ENCODE measurements around the gene ATG16L2.
"Not testable (repeated sequence)": the region's sequence is repeated elsewhere in the genome, so short reads cannot be mapped to it uniquely, and the experiment has no call there.

The ATG16L2 gene

GRCh38 chr11:72779495-72780128 lies 34.6 kb upstream of the ATG16L2 start:
- no peak for DNase-seq (ENCODE audit: low spot score)

GRCh38 chr11:72780296-72781062 lies 33.7 kb upstream of the ATG16L2 start:
- DNase-seq (ENCODE audit: low spot score), result no peak

- DNase-seq (ENCODE audit: low spot score), result no peak
Measured at GRCh38 chr11:72781063-72781312, 33.2 kb upstream of the ATG16L2 start.

GRCh38 chr11:72781313-72782080 lies 32.7 kb upstream of the ATG16L2 start:
- DNase-seq (ENCODE audit: low spot score), result peak; percentile 49

GRCh38 chr11:72782081-72782920 lies 31.9 kb upstream of the ATG16L2 start:
- no peak for DNase-seq (ENCODE audit: low spot score)

- no peak for DNase-seq (ENCODE audit: low spot score)
Measured at GRCh38 chr11:72783144-72783905, 30.9 kb upstream of the ATG16L2 start.

- DNase-seq (ENCODE audit: low spot score), result no peak
Measured at GRCh38 chr11:72784662-72785061, 29.5 kb upstream of the ATG16L2 start.

GRCh38 chr11:72786305-72787215 lies 27.7 kb upstream of the ATG16L2 start:
- DNase-seq (ENCODE audit: low spot score), result no peak

GRCh38 chr11:72787216-72788104 lies 26.8 kb upstream of the ATG16L2 start:
- DNase-seq (ENCODE audit: low spot score), result no peak

GRCh38 chr11:72788241-72788640 lies 26.0 kb upstream of the ATG16L2 start:
- DNase-seq (ENCODE audit: low spot score), result no peak

GRCh38 chr11:72789493-72790131 lies 24.6 kb upstream of the ATG16L2 start:
- DNase-seq (ENCODE audit: low spot score), result no peak

GRCh38 chr11:72791228-72791627 lies 23.0 kb upstream of the ATG16L2 start:
- DNase-seq (ENCODE audit: low spot score), result not testable (repeated sequence)

GRCh38 chr11:72792437-72793021 lies 21.7 kb upstream of the ATG16L2 start:
- DNase-seq (ENCODE audit: low spot score), result no peak

GRCh38 chr11:72793076-72793424 lies 21.2 kb upstream of the ATG16L2 start:
- DNase-seq (ENCODE audit: low spot score), result no peak

- peak; percentile 95 for DNase-seq (ENCODE audit: low spot score)
Measured at GRCh38 chr11:72793425-72794367, 20.5 kb upstream of the ATG16L2 start, which contains the start of gene STARD10. TSS of gene STARD10 (minus strand) at chr11:72794047. CDS start at chr11:72781181, 12,866 bp downstream.

- DNase-seq (ENCODE audit: low spot score), result no peak
Measured at GRCh38 chr11:72798361-72798760, 15.8 kb upstream of the ATG16L2 start.

GRCh38 chr11:72799441-72799840 lies 14.8 kb upstream of the ATG16L2 start:
- DNase-seq (ENCODE audit: low spot score), result no peak

All from CD4-positive, alpha-beta T cell treated with Interleukin-6 at 100 ng/mL for 8 hours (primary cell).